HG02571 (cell line): ENCODE results near the gene CRELD2.

Source experiments
- ATAC-seq: cut with Tn5 transposase; IDR thresholded peaks from one replicate; pipeline ENCODE4 v1.9.1; 2021; ENCODE audit warnings: mild to moderate bottlenecking, moderate library complexity; ENCODE audit not compliant: unreplicated experiment

CRELD2 gene

DNA sequence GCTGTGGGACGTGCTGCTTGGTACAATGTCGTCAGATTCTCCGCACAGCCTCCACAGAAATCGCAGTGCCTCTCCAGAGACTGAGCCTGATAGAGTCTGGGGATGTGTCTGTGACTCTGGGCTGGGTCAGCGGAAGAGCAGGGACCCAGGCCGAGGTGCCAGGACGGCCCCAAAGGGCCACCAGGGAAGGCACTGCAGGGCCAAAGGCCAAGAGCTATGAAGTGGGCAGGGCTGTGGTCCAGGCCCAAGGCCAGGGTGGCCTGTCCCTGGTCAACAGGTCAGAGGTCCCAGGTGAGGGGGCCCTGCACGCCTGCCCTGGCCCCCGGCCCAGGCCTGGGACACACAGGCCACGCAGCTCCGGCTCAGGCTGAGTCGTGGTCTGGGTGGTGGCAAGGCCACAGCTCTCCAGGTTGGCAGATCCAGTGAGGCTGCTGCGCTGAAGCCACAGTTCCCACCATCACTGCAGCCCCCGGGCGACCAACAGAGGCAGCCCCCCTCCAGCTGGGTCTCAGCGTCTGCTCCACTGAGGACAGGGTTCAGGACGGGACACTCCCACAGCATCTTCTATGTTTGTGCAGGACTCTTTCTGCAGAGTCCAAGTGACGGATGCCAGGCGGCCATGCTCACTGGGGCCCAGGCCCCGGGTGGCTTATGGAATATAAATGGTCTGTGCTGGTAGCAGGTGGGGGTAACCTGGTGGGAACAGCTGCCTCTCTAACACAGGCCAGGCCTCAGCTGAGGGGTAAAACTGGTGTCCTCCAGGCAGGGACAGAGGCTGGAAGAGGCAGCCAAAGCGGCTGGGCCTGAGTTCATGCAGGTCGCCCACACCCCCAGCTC lies 37.4 kb downstream of the CRELD2 start:
- ATAC-seq: no peak

DNA sequence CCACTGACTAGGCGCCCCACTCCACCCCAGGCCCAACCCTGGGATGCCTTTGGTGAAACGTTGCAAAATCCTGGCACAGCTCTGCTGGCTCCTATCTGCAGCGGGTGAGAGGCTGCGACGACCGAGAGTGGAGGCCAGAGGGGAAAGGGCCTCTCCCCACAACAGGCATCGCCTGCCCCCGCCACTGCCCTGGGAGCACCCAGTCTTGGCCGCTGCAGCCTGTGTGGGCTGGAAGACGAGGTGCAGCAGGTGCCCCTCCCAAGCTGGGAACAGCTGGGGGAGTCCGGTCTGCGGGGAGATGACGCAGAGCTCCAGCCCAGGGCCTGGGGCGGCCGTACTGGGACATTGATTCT lies 38.0 kb downstream of the CRELD2 start:
- ATAC-seq: no peak

DNA sequence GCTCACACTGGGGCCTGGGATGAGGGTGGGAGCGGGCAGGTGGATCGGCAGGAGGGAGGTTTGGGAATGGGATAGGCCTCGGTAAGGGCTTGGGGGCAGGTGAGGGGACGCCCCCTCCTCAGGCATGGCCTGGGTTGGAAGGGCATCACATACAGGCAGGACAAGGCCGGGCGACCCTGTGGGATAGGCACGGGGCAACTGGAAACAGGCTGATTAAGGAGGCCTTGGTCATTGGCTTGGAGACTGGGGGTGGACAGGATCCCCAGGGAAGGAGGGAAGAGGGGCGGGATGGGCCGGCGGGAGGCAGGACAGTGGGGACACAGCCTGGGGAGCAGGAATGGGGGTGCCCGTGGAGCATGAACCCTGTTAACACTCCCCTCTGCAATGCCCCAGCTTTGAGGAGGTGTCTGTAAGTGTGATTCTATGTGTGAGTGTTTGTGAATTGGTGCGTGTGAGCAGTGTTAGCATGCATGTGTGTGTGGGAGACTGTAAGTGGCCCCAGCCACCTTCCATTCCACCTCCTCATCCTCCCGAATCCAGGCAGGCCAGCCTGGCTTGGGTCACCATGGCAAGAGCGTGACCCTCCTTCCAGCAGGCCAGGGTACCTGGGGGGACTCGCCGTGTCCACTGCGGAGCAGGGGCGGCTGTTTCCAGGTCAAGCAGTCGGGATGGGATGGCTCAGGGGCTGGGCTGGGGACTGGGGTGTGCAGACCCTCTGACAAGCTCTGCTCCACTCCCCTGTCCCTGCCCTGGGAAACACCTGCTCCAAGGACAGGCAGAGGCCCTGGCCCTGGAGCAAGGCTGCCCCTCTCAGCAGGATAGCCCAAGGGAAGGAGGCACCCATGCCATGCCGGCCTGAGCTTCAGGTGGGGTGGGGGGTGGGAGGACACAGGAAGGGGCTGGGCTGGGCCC lies 38.7 kb downstream of the CRELD2 start:
- ATAC-seq: no peak

DNA sequence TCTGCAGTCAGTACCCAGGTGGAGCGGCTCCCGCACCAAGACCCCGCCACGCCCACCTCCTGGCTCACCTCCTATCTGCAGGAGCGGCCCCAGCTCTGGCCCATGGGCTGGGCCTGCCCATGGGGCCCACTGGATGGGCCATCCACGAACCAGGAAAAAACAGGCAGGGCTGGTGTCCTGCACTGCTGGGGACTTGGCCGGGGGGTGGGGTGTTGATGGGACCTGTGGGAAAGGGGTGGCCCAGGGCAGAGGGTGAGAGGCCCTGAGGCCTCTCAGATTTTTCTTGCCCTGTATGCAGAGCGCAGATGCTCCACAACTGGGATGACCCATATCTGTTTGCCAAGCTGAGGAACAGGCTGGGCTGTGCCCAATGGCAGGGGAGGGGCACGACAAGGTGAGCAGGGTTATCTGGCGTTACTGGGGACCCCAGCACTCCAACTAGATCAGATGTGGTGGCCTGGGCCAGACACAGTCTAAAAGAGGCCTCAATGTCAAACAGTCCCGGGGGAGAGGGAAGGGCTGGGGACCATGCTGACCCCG lies 39.5 kb downstream of the CRELD2 start:
- ATAC-seq: no peak

DNA sequence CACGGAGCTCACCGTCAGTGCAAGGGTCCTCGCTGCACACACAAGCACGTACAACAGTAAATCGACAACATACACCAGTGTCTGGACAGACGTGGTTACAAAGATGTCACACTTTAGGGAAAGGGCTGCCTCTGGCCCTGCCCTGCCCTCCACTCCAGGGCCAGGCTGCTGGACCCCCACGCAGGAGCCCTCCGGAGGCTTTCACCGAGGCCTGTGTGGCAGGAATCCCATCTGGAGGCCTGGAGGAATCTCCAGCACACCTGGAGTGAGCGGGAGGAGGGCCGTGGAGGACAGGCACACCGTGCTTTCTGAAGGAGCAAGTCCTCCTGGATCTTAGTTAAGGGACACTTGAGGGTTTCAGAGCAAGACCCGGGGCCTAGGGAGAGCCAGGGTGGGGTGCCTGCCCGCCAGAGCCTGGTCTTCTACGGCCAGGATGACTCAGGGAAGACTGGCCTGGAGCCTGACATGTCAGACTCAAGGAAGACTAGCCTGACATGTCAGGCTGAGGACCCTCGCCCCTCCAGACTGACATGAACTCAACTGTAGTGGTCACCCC lies 40.0 kb downstream of the CRELD2 start:
- ATAC-seq: no peak

DNA sequence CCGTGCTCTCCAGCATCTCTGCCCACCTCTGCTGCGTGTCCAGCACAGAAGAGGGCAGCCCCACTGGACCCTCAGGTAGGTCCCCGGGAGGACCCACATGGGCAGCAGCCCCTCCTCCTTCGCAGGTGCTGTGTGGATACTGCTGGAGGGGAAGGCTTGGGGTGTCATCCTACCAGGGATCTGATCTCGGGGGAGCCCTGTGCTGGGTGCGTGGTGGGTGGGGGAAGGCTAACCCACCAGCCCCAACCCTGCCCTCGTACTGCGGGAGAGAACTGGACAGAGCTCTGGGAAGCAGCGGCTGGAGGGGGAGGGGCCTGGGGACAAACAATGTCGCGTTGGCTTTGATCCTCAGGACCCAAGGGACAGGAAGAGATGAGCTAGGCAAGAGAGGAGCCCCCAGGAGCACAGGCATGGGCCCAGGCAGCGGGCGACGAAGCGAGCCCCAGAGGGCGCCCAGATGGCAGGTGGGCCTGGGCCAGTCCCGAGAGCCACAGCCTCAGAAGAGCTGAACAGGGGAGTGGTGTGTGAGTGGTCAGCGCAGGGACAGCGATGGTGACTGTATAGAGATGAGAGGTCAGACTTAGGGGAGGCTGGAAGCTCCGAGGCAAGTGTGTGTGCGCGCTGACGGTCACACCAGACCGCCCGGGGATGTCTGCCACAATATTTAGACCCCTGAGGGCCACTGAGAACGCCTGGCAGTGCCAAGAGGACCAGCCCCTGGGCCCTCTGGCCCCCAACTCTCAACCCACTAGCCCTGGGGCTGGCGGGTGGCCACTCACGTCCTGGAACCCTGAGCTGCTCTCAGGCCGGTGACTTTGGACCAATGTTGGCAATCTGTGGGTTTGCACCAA lies 40.7 kb downstream of the CRELD2 start:
- ATAC-seq: no peak

DNA sequence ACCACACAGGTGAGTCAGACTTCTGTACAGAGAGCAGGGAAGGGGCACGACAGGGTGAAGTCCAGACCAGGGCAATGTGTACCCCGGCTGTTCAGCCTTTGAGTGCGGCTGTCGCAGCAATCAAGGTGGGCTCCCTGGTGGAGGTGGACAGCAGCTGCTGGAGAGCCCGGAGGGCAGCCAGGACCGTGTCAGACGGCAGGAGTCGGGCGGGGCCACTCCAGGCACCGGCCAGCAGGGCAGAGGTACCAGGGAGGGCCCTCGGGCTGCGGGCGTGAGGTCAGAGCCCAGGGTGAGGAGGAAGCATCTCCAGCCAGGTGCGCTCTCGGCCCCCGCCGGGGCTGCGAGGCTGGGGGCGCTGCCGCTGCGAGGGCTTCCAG lies 41.3 kb downstream of the CRELD2 start:
- peak; percentile 4 for ATAC-seq

DNA sequence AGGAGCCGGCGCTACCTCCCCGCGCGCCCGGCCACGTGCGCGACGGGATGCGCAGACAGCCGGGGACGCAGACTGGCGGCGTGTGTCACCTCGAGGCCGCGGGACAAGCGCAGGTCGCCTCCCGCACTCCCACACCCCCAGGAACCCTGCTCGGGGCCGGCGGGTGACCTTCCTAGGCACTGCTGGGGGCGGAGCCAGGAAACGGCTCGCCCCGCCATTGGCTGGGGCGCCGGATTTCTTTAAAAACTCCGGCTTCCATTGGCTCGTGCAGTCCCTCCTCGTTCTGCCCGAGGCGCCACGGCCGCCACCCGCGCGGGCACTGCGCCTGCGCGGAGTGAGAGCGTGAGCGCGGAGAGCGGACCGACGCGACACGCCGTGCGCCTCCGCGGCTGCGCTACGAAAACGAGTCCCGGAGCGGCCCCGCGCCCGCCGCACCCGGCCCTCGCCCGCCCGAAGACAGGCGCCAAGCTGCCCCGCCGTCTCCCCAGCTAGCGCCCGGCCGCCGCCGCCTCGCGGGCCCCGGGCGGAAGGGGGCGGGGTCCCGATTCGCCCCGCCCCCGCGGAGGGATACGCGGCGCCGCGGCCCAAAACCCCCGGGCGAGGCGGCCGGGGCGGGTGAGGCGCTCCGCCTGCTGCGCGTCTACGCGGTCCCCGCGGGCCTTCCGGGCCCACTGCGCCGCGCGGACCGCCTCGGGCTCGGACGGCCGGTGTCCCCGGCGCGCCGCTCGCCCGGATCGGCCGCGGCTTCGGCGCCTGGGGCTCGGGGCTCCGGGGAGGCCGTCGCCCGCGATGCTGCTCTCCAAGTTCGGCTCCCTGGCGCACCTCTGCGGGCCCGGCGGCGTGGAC lies 41.9 kb downstream of the CRELD2 start, which contains the start of gene PIM3:
Gene PIM3 (plus strand): TSS at position 614 of the 846 bp plus-strand sequence. CDS start 176 bp downstream, at position 790.
- ATAC-seq: peak; percentile 56

DNA sequence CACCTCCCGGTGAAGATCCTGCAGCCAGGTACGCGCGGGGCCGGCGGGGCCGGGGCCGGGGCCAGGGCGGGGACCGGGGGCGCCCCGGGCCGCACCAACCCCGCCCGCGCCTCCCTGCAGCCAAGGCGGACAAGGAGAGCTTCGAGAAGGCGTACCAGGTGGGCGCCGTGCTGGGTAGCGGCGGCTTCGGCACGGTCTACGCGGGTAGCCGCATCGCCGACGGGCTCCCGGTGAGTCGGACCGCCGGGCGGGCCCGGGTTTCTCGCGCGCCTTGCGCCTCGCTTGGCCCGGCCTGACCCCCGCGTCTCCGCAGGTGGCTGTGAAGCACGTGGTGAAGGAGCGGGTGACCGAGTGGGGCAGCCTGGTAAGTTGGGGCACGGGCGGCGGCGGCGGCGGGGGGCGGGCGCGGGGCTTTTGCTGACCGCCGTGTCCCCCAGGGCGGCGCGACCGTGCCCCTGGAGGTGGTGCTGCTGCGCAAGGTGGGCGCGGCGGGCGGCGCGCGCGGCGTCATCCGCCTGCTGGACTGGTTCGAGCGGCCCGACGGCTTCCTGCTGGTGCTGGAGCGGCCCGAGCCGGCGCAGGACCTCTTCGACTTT lies 42.7 kb downstream of the CRELD2 start:
- no peak for ATAC-seq

DNA sequence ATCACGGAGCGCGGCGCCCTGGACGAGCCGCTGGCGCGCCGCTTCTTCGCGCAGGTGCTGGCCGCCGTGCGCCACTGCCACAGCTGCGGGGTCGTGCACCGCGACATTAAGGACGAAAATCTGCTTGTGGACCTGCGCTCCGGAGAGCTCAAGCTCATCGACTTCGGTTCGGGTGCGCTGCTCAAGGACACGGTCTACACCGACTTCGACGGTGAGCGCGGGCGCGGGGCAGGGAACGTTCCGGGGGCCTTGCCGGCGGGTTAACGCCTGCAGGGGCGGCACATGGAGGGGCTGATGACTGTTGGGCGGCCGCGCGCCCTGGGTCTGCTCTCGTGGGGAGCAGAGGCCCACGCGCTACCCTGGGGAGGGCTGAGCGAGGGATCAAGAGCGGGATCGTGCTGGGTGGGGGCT lies 43.2 kb downstream of the CRELD2 start:
- ATAC-seq: no peak

DNA sequence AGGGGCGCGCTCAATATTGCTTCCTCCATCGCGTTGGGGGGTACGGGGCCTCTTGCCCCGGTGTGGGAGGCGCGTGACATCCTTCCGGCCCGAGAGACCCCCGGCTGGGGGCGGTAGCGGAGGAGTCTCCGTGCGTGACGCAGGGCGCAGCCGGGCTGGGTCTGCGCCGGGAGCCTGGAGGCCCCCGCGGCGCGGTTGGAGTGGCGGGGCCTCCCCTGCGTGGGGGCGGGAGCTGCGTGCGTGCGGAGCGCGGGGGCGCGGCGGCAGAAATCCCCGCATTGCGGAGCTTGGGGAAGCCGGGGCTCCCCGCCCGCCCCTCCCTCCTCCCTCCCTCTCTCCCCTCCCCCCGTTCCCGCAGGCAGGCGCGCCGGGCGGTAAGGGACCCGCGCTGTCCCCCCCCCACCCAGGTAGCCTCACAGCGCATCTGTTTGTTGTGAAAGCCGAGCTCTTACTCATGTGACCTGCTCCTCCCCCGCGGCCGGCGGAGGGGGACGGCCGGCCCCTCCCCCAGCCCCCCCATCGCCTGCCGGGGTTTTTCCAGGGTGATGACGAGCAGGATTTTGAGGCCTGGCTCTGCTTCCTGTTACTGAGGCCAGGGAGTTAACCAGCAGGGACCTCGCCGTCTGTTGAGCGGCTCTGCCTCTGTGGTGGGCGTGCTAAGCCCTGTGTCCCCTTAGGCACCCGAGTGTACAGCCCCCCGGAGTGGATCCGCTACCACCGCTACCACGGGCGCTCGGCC lies 43.7 kb downstream of the CRELD2 start:
- ATAC-seq: no peak

DNA sequence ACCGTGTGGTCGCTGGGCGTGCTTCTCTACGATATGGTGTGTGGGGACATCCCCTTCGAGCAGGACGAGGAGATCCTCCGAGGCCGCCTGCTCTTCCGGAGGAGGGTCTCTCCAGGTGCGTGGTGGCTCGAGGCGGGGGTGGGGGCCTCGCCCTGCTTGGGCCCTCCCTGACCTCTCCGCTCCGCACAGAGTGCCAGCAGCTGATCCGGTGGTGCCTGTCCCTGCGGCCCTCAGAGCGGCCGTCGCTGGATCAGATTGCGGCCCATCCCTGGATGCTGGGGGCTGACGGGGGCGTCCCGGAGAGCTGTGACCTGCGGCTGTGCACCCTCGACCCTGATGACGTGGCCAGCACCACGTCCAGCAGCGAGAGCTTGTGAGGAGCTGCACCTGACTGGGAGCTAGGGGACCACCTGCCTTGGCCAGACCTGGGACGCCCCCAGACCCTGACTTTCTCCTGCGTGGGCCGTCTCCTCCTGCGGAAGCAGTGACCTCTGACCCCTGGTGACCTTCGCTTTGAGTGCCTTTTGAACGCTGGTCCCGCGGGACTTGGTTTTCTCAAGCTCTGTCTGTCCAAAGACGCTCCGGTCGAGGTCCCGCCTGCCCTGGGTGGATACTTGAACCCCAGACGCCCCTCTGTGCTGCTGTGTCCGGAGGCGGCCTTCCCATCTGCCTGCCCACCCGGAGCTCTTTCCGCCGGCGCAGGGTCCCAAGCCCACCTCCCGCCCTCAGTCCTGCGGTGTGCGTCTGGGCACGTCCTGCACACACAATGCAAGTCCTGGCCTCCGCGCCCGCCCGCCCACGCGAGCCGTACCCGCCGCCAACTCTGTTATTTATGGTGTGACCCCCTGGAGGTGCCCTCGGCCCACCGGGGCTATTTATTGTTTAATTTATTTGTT lies 44.6 kb downstream of the CRELD2 start:
- no peak for ATAC-seq

DNA sequence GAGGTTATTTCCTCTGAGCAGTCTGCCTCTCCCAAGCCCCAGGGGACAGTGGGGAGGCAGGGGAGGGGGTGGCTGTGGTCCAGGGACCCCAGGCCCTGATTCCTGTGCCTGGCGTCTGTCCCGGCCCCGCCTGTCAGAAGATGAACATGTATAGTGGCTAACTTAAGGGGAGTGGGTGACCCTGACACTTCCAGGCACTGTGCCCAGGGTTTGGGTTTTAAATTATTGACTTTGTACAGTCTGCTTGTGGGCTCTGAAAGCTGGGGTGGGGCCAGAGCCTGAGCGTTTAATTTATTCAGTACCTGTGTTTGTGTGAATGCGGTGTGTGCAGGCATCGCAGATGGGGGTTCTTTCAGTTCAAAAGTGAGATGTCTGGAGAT lies 45.2 kb downstream of the CRELD2 start:
- no peak for ATAC-seq

DNA sequence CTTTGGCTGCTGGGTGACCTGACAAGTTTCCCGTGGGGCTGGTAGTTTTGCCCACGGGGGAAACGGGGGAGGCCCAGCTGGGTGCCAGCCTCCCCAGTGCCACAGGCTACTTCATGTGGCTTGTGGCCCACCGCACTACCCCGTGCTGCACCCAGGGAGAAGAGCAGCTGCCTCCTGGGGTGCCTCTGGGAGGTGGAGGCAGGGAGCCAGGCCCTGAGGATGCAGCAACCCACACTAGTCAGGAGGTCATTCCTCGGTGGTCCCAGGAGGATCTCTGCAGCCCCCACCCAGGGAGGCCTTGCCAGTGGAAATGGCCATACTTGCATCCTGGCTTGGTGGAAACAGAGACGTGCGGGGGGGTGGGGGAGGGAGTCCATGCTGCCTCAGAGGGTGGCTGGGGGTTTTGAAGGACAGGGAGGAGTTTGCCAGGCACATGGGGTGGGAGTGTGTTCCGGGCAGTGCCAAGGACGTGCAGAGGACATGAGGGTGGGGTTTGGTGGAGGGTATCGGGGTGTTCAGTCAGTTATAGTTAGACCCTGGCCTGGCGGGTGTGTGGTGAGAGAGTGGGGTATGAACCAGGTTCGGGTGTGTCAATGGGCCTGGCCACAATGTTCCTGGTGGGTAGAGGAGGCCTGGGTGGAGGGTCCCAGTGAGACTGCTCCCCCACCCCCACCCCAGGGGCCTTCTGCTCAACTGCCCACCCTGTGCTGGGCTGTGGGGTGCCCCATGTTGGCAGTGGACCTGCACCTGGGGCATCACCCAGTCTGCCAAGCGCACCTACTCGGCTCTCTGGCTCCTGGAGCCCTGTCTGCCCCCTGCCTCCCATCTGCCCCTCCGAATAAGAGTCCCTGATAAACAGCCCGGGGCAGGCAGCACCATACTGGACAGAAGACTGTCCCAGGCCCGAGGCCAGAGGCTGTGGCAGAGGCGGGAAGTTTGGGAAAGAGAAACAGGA lies 46.0 kb downstream of the CRELD2 start:
- no peak for ATAC-seq

DNA sequence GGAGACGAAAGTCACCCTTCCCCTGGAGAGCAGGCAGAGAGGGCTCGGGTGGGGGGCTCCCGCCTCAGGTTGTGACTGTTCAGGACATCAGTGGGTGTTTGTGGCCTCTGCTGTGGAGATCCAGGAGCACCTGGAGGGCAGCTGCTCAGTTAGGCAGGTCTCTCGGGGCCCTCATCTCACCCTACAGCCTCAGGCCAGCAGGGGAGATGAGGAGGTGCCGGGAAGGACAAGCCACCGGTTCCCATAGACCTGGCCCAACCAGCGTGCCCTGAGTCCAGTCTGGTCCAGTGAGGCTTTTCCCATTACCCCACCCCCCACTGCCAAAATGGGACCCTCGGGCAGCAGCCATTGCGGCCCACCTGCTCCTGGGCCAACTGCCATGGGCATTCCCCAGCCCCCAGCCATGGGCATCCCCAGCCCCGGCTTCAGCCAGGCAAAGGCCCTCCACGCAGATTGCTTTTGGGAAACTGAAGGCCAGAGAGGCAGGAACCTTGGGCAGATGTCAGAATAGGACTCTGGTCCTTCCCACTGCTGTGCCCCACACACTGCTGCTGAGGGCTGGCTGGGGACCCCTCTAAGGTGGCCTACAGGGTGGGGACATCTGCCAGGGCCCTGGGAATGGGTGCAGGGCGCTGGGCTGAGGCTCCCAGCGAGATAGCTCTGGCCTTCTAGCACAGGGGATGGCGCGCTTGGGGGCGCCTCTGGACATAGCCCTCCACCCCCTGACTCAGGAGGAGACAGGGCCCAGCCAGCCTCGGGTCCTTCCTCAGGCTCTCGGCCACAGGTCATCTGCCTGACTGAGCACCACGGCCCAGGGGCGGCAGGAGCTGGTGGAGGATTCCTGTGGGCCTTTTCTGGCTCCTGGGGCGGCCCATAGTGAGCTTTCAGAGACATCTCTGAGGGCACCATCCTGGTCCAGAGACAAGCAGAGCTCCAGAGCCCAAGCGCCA lies 46.9 kb downstream of the CRELD2 start:
- ATAC-seq: no peak
